K562 (cell line): Measurements from ENCODE around the gene BANP.
"Not testable (repeated sequence)": the region's sequence is repeated elsewhere in the genome, so short reads cannot be mapped to it uniquely, and the experiment has no call there.

ENCODE experiments used
- BHLHE40 ChIP-seq: IDR thresholded peaks from 2 replicates; pipeline ENCODE4 v1.6.1; 2011; ENCODE audit warnings: low read length, improper control_type of control experiment
- CEBPB ChIP-seq: fragments of 450-650 bp; IDR thresholded peaks from 2 replicates; pipeline ENCODE4 v1.6.1; 2016; ENCODE audit warnings: missing genetic modification characterization, missing compliant biosample characterization
- CHD4 ChIP-seq: fragments of 200-600 bp; sonication (generic); IDR thresholded peaks from 3 replicates; pipeline ENCODE4 v1.6.1; 2012; ENCODE audit warnings: low read depth, mild to moderate bottlenecking, mixed read lengths, low read length, inconsistent platforms; ENCODE audit not compliant: insufficient read depth, insufficient replicate concordance, poor library complexity, severe bottlenecking
- EGR1 ChIP-seq: fragments of 450-650 bp; conservative IDR thresholded peaks from 2 replicates; pipeline ENCODE4 v1.6.1; 2017; ENCODE audit warnings: mild to moderate bottlenecking
- RFX1 ChIP-seq: fragments of 450-650 bp; IDR thresholded peaks from 2 replicates; pipeline ENCODE4 v1.6.1; 2016; ENCODE audit warnings: mild to moderate bottlenecking, moderate library complexity
- SAFB ChIP-seq: fragments of 200-400 bp; formaldehyde crosslinking; IDR thresholded peaks from 2 replicates; pipeline ENCODE4 v1.6.1; 2017; ENCODE audit warnings: low read depth, low read length, borderline replicate concordance
- TCF3 ChIP-seq: sonication (generic); formaldehyde crosslinking; IDR thresholded peaks from 2 replicates; pipeline ENCODE4 v1.4.0; 2020; ENCODE audit warnings: mild to moderate bottlenecking, missing genetic modification reagents
- TF ChIP-seq, protein P1 (sequence below), 3 experiments: IDR thresholded peaks in 2 of 3; conservative IDR thresholded peaks in 1 of 3; 2 replicates each; pipeline ENCODE4 v1.5.1; 2011 to 2012; ENCODE audit warnings: low read length in 3 of 3, mild to moderate bottlenecking in 3 of 3, control low read depth in 2 of 3, improper control_type of control experiment in 1 of 3, inconsistent platforms in 1 of 3, low read depth in 1 of 3, mixed read lengths in 1 of 3, moderate library complexity in 1 of 3; ENCODE audit not compliant: insufficient read depth in 2 of 3
- TF ChIP-seq, protein P2 (sequence below): sonication (generic); formaldehyde crosslinking; IDR thresholded peaks from 2 replicates; pipeline ENCODE4 v1.8.0; 2023; ENCODE audit warnings: mild to moderate bottlenecking, missing genetic modification reagents
- TF ChIP-seq, protein P3 (sequence below): fragments of 250-450 bp; sonication (Bioruptor Pico); IDR thresholded peaks from 2 replicates; pipeline ENCODE4 v1.5.0; 2020; ENCODE audit warnings: mild to moderate bottlenecking, borderline replicate concordance

DNA sequence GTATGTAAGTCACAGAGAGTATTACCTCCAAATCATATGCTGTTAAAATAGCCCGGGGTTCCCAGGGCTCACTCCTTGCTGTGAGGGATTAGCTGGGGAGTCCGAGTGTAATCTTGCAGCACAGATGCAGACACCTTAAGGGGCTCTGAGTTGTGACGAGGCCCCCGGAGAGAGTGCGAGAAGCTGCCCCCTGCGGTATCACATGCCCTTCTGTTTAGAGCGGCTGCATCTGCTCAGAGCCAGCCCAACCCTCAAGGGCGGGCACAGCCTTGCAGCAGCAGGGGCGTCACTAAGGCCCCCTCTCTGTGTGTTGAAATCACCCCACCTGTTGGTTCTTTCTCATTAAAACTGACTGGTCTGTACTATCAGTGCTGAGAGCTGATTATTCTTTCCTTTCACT lies 37.4 kb downstream of the BANP start:
- TF ChIP-seq, protein P1, sequence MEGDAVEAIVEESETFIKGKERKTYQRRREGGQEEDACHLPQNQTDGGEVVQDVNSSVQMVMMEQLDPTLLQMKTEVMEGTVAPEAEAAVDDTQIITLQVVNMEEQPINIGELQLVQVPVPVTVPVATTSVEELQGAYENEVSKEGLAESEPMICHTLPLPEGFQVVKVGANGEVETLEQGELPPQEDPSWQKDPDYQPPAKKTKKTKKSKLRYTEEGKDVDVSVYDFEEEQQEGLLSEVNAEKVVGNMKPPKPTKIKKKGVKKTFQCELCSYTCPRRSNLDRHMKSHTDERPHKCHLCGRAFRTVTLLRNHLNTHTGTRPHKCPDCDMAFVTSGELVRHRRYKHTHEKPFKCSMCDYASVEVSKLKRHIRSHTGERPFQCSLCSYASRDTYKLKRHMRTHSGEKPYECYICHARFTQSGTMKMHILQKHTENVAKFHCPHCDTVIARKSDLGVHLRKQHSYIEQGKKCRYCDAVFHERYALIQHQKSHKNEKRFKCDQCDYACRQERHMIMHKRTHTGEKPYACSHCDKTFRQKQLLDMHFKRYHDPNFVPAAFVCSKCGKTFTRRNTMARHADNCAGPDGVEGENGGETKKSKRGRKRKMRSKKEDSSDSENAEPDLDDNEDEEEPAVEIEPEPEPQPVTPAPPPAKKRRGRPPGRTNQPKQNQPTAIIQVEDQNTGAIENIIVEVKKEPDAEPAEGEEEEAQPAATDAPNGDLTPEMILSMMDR (IDR thresholded peaks at IDR 0.05 in 2 of 3, conservative IDR thresholded peaks at IDR 0.05 in 1 of 3; ENCODE audit: insufficient read depth in 2 of 3, low read depth in 1 of 3, low read length in 3 of 3): not testable (repeated sequence)
- TF ChIP-seq BHLHE40; CEBPB (tag); RFX1; EGR1; SAFB; TCF3 (CRISPR knock-in tag); CHD4: not testable (repeated sequence)
- TF ChIP-seq, protein P2, sequence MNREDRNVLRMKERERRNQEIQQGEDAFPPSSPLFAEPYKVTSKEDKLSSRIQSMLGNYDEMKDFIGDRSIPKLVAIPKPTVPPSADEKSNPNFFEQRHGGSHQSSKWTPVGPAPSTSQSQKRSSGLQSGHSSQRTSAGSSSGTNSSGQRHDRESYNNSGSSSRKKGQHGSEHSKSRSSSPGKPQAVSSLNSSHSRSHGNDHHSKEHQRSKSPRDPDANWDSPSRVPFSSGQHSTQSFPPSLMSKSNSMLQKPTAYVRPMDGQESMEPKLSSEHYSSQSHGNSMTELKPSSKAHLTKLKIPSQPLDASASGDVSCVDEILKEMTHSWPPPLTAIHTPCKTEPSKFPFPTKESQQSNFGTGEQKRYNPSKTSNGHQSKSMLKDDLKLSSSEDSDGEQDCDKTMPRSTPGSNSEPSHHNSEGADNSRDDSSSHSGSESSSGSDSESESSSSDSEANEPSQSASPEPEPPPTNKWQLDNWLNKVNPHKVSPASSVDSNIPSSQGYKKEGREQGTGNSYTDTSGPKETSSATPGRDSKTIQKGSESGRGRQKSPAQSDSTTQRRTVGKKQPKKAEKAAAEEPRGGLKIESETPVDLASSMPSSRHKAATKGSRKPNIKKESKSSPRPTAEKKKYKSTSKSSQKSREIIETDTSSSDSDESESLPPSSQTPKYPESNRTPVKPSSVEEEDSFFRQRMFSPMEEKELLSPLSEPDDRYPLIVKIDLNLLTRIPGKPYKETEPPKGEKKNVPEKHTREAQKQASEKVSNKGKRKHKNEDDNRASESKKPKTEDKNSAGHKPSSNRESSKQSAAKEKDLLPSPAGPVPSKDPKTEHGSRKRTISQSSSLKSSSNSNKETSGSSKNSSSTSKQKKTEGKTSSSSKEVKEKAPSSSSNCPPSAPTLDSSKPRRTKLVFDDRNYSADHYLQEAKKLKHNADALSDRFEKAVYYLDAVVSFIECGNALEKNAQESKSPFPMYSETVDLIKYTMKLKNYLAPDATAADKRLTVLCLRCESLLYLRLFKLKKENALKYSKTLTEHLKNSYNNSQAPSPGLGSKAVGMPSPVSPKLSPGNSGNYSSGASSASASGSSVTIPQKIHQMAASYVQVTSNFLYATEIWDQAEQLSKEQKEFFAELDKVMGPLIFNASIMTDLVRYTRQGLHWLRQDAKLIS (CRISPR knock-in tag): not testable (repeated sequence)
- TF ChIP-seq, protein P3, sequence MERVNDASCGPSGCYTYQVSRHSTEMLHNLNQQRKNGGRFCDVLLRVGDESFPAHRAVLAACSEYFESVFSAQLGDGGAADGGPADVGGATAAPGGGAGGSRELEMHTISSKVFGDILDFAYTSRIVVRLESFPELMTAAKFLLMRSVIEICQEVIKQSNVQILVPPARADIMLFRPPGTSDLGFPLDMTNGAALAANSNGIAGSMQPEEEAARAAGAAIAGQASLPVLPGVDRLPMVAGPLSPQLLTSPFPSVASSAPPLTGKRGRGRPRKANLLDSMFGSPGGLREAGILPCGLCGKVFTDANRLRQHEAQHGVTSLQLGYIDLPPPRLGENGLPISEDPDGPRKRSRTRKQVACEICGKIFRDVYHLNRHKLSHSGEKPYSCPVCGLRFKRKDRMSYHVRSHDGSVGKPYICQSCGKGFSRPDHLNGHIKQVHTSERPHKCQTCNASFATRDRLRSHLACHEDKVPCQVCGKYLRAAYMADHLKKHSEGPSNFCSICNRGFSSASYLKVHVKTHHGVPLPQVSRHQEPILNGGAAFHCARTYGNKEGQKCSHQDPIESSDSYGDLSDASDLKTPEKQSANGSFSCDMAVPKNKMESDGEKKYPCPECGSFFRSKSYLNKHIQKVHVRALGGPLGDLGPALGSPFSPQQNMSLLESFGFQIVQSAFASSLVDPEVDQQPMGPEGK (CRISPR knock-in tag): not testable (repeated sequence)
